Endometrial microvascular endothelial cells (primary cell): Measurements from ENCODE around the gene KRTAP5-2. TPM values are rescaled to one million over a fixed set of nuclear protein-coding genes. Genes with fewer than 3 reads are reported as not detected.
"Not testable (repeated sequence)": the region's sequence is repeated elsewhere in the genome, so short reads cannot be mapped to it uniquely, and the experiment has no call there.

Experiments
- in situ Hi-C: cut with HindIII; loops from 2 replicates; pipeline ENCODE4 v1.10.0; 2017; ENCODE audit warnings: low sequenced_read_pairs, low pct_unique_long_range_greater_than_20kb; ENCODE audit errors: inconsistent ontology term
- total RNA-seq: library from RNA; depleted of rRNA; stranded (reverse); fragments of >200 nt; gene quantifications from one replicate; pipeline ENCODE4 v1.2.3, GENCODE V29; 2015; ENCODE audit errors: inconsistent ontology term

Gene KRTAP5-2
- total RNA-seq, 1 donor from 2014 or later: not detected

- in situ Hi-C loops: no loop called here
Observed at GRCh38 chr11:1629326-1630185, 31.5 kb upstream of the KRTAP5-2 start, which contains the start of gene KRTAP5-5. KRTAP5-5 (plus strand) TSS chr11:1629775; CDS start chr11:1629841, 66 bp downstream.

- in situ Hi-C loops: no loop called here
Observed at GRCh38 chr11:1628506-1629325, 30.6 kb upstream of the KRTAP5-2 start.

- in situ Hi-C loops: no loop called here
Observed at GRCh38 chr11:1625541-1625940, 27.4 kb upstream of the KRTAP5-2 start.

- in situ Hi-C loops: no loop called here
Observed at GRCh38 chr11:1624621-1625020, 26.5 kb upstream of the KRTAP5-2 start.

GRCh38 chr11:1623716-1624115 lies 25.6 kb upstream of the KRTAP5-2 start:
- in situ Hi-C loops: no loop called here

GRCh38 chr11:1622086-1622485 lies 24.0 kb upstream of the KRTAP5-2 start, which contains the start of gene KRTAP5-4:
KRTAP5-4 (minus strand) TSS chr11:1622138; CDS start chr11:1622093, 45 bp downstream.
- in situ Hi-C loops: no loop called here

GRCh38 chr11:1619449-1619848 lies 21.4 kb upstream of the KRTAP5-2 start:
- in situ Hi-C loops: no loop called here

GRCh38 chr11:1618231-1618630 lies 20.1 kb upstream of the KRTAP5-2 start:
- in situ Hi-C loops: no loop called here

- in situ Hi-C loops: no loop called here
Observed at GRCh38 chr11:1608363-1608762, 10.3 kb upstream of the KRTAP5-2 start, which contains the start of gene KRTAP5-3. KRTAP5-3 (minus strand) TSS chr11:1608463; CDS start chr11:1608385, 78 bp downstream.

GRCh38 chr11:1607901-1608300 lies 9.8 kb upstream of the KRTAP5-2 start:
- in situ Hi-C loops: not testable (repeated sequence)

- in situ Hi-C loops: not testable (repeated sequence)
Observed at GRCh38 chr11:1607156-1607845, 9.2 kb upstream of the KRTAP5-2 start.

GRCh38 chr11:1605923-1606322 lies 7.8 kb upstream of the KRTAP5-2 start:
- in situ Hi-C loops: not testable (repeated sequence)

- in situ Hi-C loops: no loop called here
Observed at GRCh38 chr11:1604711-1605110, 6.6 kb upstream of the KRTAP5-2 start.

GRCh38 chr11:1604181-1604580 lies 6.1 kb upstream of the KRTAP5-2 start:
- in situ Hi-C loops: no loop called here

GRCh38 chr11:1603629-1604028 lies 5.5 kb upstream of the KRTAP5-2 start:
- in situ Hi-C loops: no loop called here

GRCh38 chr11:1601663-1602062 lies 3.6 kb upstream of the KRTAP5-2 start:
- in situ Hi-C loops: not testable (repeated sequence)

GRCh38 chr11:1600626-1601025 lies 2.5 kb upstream of the KRTAP5-2 start:
- in situ Hi-C loops: no loop called here

- in situ Hi-C loops: no loop called here
Observed at GRCh38 chr11:1598816-1599215, 722 bp upstream of the KRTAP5-2 start.

GRCh38 chr11:1598406-1598805 lies 312 bp upstream of the KRTAP5-2 start:
- in situ Hi-C loops: not testable (repeated sequence)
